CD4-positive, alpha-beta T cell treated with Interleukin-21 for 1 hour (primary cell): ENCODE data around the gene HRH4.

ENCODE experiments used
- DNase-seq: peaks from one replicate; pipeline ENCODE4 v3.0.0-alpha.2; 2020

HRH4 gene

DNA sequence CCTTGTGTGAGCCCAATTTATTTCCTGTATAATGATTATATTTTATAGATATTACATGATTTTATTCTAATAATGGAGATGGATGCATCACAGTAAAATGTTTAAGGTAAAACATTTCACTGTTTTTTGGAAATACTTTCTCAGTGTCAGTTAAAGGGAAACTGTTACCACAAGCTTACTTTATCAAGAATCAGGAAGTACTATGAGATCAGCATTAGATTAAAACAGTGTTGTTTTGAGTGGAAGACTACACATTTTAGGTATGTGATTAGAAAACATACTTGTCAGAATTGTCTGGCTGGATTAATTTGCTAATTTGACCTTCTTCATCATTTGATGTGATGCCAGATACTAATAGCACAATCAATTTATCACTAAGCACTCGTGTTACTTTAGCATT, at the start of gene HRH4:
Gene HRH4, plus strand, starts transcription at position 250 of the 400 bp plus-strand sequence. Its CDS starts 92 bp downstream, at position 342.
- no peak for DNase-seq

GRCh38 chr18:24413148-24413547, 47.3 kb upstream of the HRH4 start:
- no peak for DNase-seq

GRCh38 chr18:24414349-24415003, 46.0 kb upstream of the HRH4 start:
- no peak for DNase-seq

GRCh38 chr18:24417480-24417879, 43.0 kb upstream of the HRH4 start:
- no peak for DNase-seq

DNA sequence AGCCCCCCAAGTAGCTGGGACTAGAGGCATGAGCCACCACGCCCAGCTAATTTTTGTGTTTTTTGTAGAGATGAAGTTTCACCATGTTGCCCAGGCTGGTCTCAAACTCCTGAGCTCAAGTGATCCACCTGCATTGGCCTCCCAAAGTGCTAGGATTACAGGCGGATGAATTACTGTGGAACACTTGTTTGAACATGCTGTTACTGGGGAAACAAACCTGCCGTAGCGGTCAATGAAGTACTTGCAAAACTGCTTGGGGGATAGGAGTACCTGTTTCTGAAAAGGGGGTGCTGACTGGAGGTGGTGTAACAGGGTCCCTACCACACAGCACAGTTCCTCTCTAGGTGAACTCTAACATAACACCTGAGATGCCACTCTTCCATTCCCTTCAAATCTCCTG, 39.9 kb upstream of the HRH4 start:
- no peak for DNase-seq

DNA sequence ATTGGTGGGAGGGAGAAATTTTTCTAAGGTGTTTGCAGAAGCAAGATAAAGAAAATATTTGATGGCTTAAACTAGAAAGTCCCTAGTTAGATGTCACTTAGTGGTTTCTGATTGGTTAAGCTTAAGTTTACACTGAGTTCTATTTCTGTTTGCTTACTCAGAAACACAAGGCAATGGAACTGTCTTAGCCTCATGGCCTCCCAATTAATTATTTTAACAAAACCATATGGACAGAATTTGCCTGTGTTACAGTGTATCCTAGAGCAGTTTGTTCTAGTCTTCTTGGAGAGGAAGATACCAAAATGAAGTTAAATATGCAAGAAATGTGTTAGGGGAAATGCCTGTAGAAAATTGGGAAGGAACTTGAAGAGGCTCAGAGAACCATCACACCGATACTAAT, 38.6 kb upstream of the HRH4 start:
- DNase-seq = no peak

GRCh38 chr18:24426073-24426397, 34.4 kb upstream of the HRH4 start:
- DNase-seq = no peak

GRCh38 chr18:24426398-24427294, 33.8 kb upstream of the HRH4 start, which contains the start of gene IMPACT:
IMPACT (plus strand) TSS chr18:24426670; CDS start chr18:24426757, 87 bp downstream.
- DNase-seq = peak; percentile 79

DNA sequence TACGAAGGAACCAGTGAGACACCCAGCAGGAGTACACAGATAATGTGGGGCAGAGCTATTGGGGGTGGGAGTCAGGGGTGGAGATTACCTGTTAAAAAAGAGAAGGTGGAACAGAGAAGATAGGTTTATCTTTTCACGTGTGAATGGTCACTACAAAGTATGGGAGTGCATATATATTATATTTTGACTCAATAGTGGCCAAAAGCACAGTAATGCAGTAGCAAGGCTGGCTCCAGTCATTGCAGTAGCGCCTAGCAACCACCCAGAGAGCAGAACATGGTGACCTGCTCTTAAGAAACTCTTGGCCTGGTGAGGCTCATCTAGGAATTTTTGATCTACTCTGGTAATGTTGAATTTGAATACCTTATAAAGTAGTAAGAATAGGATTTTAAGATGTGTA, 33.0 kb upstream of the HRH4 start:
- no peak for DNase-seq

- DNase-seq = no peak
Measured at GRCh38 chr18:24428709-24429108, 31.7 kb upstream of the HRH4 start.

DNA sequence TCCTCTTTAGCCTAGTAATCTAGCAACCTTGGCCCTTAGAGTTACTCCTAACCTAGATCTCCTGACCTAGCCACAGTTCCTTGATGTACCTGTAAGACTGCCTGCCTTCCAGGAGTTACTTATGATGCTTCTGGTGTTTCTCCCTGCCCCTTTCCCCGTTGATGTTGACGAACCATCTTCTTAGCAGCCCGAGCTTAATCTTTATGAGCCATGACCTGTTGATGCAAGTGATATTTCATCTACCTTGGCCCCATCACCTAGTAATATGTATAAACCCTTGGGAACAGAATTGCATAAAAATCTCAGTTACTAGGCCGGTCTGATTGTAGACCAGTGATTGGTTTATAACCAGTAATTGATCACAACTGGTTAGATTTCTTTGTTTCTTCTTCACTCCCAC, 31.2 kb upstream of the HRH4 start:
- no peak for DNase-seq

DNA sequence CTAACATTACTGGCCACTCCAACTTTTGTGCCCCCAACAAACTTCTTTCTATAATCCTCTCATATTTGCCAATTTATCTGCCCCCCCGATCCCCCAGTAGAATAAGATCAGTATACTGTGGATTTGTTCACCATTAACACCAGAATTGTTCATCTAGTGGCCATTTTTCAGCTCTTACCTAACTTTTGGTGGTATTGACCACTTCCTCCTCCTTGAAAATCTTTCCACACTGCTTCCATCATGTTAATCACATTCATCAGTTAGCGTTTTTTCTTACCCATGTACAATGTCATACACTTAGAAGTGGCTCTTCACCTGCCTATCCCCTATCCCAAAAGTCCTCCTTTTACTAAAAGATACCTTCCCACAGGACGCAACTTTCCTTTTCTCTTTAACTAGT, 27.8 kb upstream of the HRH4 start:
- no peak for DNase-seq

DNA sequence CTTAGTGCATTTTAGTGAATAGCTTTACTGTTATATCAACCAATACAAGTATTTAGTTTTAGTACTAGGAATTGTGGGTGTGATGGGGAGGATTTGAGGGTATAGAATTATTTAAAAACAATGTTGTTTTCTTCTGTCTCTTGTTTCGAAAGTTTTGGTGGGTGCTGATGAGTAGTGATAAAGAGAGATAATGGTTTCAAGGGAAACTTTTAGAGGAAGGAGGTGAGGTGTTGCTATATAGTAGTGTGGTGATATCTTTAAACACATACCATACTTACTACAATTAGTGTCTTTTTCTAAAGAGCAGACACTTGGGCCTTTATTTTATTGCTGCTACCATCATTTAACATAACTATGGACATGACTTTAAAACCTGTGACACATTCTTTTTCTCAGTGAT, 23.5 kb upstream of the HRH4 start:
- DNase-seq = no peak

DNA sequence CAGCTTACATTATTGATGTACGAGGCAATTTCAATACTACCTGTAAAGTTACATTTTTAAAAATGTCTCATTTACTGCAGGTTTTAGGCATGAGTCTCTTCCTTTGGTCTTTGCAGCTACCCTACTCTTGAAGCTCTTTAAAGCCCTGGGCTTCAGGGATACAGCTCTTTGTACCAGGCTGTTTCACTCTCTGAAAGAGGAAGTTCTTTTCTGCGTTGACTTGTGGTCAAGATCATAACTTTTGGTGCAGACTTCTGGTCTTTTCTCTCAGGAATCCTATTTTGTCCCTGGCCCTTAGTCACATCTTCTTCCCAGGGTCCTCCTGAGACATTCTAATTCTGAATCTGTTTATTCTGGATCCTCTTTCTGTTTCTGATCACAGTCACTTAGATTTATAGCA, 16.6 kb upstream of the HRH4 start:
- DNase-seq = no peak

GRCh38 chr18:24446453-24446852, 14.0 kb upstream of the HRH4 start:
- DNase-seq = no peak

- DNase-seq = no peak
Measured at GRCh38 chr18:24446953-24447538, 13.4 kb upstream of the HRH4 start.

DNA sequence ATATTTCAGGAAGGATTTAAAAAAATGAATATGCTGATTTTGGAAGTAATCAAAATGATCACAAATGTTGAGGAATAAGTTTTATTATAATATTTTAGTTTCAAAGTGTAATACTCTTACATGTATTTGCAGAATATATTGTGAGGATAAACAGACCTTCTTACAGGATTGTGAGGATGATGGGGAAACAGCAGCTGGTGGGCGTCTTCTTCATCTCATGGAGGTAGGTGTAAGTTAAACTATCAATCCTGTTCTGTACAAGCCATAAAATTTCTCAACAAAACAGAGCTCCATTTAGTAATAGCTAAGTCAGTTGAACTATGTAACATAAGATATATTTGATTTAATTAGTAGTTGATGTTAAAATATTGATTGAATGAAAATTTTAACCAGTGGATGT, 12.5 kb upstream of the HRH4 start:
- no peak for DNase-seq

DNA sequence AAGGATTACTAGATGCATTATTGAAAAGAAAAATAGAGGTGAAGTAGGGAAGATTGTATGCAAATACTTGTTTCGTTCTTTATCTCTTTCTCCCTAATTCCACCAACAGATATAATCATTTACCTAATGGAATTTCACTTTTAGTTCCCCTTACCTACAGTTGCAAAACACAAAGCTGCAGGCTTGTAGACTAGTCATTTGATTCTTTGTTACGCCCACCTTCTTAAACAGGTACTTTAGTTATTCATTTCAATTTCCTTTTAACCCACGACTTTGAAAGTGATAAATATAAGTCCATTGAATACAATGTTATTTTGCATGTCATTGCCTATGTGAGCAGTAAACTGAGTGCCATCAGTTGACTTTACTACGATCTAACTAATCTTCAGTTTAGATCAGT, 3.9 kb upstream of the HRH4 start:
- DNase-seq = no peak

- no peak for DNase-seq
Measured at GRCh38 chr18:24459772-24460171, 665 bp upstream of the HRH4 start.

DNA sequence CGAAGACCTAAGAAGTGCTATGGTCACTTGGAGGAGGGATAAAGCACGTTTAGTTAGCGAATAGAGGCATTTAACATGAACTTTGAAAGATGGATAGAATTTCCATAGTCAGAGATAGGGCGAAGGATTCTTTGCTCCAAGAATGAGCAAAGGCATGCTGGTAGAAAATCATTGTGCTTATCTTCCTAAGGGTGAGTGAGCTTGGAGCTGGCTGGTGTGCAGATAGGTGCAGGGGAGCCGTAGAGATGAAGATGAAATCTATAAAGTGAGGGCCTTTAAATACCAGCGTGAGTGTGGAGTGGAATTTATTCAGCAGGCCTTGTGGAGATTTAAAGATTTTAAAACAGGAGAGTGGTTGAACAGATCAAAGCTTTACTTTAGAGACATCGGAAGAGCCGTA, 1.6 kb downstream of the HRH4 start:
- DNase-seq = no peak

DNA sequence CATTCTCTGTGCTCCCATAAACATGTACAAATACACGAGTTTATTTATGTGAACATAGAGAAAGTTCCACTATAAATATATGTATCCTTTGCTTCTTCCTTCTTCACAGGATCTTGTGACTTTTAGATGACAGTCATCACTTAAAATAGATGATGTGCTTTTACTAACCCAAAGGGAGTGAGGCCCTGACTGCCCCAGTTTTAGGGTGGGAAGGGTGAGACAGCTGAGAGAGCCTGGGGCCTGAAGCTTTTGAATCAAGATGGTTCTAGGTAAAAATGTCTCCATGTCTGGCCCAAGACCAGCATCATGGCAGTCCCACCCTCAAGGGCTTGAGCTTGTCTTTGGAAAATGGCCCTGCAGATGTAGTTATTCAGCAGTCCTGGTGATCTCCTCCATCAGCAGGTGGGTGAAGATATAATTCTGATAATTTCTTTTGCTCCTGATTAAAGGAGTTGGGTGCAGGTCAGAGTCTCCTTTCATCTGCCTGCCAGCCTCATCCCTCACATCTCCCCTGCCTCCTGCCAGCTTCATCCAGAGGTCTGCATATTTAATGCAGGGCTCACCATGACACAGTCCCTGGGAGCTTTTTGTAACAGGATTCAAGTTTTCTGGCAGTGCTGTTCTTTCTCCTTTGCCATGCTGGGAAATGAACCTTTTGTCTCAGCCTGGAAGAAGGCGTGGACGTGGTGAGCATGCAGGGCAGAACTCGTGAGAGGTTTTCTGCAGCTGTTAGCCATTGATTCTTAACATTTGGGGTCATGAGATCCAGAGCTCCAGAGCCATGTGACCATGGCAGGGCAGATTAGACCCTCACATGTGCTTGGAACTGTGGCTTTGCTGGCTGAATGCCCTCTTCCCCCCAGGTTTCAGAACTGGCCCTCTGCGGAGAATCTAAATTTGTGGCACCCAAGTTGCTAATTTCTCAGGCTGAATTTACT, 2.7 kb downstream of the HRH4 start:
- DNase-seq = no peak

DNA sequence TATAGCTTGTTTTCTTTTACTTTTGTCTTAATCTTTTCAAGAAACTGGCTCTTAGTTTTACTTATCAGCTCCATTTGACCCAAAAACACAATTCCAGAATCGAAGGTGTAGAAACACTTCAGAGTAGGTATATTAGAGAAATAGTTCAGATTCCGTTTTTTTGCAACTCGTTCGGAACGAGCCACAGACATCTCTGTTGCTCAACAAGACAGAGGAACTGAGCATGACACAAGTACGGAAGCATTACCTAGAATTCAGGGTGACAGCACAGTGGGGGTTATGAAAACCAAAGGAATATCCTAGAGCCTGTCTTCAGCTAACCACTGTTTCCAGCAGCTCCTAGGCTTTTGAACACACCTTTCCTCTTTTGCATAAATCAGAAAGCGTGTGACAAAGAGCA, 5.0 kb downstream of the HRH4 start:
- DNase-seq = no peak

DNA sequence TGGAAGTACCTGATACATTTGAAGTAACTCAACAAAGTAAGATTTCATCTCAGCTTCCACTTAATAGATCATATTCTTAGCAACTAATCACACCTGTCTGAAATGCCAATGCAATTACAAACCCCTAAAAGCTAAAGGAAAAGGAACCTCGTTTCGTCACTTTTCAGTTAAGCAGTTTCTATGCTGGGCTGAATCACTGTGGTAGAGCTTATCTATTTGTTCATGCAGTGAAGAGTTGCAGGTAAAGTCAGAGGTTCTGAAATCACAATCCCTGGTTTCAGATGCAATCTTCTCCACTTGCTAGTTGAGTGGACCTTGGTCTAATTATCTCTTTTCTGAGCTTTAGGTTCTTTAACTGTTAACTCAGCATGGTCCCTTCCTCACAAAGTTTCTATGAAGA, 6.3 kb downstream of the HRH4 start:
- no peak for DNase-seq
